Dermis blood vessel endothelial cell (primary cell): ENCODE results near the gene SYT6. TPM values are rescaled to one million over a fixed set of nuclear protein-coding genes. Genes with fewer than 3 reads are reported as not detected.

Source experiments
- DNase-seq: peaks from one replicate; pipeline ENCODE4 v3.0.0; 2010
- total RNA-seq: library from RNA; depleted of rRNA; stranded (reverse); fragments of >200 nt; gene quantifications from 2 replicates; pipeline ENCODE4 v1.2.3, GENCODE V29; 2014

The SYT6 gene
- not detected in 2 replicates for total RNA-seq

GRCh38 chr1:114153261-114154145, at the start of gene SYT6:
Gene SYT6, minus strand, starts transcription at chr1:114153869. Its CDS starts 97 bp downstream, at chr1:114153772.
- DNase-seq, result no peak

- no peak for DNase-seq
Observed at GRCh38 chr1:114201486-114201885, 47.8 kb upstream of the SYT6 start.

GRCh38 chr1:114199017-114199594, 45.4 kb upstream of the SYT6 start:
- DNase-seq, result no peak

DNA sequence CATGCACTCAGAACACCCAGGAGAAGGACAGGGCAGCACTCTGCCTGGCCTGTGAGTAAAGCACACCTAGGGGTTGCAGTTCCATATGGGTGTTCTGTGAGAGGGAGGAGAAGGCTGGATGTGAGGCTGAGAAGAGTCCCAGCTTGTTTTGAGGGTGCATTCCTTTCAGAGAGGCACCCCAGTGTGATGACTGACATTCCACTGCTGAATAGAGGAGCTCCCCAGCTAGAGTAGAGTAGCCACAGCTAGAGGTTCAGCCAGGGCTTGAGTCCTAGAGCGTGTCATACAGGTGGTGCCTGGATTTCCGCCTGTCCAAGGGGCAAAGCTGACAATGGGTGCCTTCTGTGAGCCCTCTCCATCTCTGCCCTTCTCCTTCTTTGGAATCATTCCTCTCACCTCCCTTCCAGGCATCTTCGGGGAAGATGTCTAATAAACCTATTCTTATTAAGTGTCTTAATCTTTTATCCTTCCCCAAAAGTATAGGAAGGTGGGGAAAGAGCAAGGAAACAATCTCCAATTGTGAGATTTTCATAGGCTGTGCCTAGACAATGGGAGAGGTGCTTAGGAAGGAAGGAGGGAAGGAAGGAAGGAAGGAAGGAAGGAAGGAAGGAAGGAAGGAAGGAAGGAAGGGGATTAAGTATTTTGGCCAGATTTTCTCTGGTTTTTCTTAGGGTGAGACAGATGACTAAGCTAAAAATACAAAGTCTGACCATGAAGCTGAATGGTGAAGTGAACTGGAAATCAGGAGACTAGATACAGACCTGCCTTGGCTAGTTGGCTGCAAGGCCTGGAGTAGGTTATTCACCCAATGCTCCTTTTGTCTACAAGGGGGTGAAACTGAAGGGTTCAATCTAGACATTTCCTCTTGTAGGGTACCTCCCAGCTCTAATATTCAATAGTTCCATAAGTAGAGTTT, 43.6 kb upstream of the SYT6 start:
- DNase-seq, result no peak

GRCh38 chr1:114195819-114196218, 42.1 kb upstream of the SYT6 start:
- no peak for DNase-seq

- no peak for DNase-seq
Observed at GRCh38 chr1:114192328-114192727, 38.7 kb upstream of the SYT6 start.

DNA sequence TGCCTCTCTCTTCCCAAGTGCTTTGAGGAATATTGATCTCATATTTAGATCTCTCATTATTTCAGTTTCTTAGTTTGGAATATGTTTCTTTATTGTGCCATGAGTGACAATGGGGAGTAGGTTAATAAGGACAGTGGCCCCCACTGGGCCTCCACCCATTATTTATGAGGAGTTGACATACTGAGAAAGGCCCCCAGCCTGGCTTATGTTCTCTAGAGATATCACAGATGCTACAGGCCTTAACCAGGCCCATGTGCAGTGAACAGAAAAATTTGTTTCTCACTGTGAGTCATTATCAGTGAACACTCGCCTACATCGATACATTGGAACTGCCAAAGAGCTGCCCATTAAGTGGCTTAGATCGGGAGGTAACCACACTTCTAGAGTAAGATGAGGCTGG, 35.7 kb upstream of the SYT6 start:
- no peak for DNase-seq

DNA sequence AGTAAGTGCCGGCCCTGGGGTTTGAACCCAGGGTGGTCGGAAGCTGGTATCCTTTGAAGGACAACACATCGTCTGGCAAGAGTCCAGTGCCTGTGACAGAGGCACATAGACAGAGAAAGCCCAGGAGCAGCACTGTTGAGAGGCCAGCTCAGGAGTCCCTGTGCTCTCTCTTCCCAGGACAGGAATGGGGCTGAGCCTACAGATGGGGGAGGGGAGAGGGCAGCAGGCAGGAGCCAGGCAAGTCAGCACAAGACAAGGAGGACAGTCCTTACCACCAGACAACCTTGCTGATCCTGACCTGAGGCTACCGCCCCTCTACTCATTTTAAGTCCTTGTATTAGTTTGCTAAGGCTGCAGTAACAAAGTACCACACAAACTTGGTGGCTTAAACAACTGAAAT, 27.7 kb upstream of the SYT6 start:
- DNase-seq, result no peak

DNA sequence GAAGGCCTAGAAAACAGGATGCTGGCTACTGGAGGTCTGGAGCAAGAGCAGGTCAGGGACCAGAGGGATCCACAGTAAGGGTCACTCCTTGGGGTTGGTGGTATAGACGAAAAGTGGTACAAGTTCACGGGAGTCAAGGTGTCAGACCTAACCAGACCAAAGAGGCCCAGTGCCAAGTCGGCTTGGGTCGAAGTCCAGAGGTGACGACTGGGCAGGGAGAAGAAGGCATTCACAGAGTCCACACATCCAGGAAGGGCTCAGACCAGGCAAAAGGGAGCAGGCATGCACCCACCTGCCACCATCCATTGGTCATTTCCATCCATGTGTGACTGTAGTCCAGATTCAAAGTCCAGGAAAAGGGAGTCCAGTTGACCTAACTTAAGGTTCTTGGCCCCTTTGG, 27.1 kb upstream of the SYT6 start:
- DNase-seq, result no peak

DNA sequence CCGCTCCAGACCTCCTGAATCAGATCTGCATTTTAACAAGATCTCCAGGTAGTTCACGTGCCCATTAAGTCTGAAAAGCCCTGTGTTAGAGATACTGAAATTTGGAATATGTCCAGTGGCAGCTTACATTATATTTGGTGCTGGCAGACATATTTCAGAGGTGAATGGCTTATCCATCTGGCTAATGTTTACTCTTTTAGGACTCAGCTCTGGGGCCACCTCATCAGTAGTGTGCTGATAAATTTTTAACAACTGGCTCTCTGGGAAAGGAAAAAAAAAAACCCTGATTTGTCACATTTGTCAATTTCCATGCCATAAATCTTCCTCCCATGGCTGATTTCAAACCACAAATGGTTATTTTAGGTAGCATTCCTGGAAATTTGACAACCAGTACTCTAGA, 25.3 kb upstream of the SYT6 start:
- no peak for DNase-seq

DNA sequence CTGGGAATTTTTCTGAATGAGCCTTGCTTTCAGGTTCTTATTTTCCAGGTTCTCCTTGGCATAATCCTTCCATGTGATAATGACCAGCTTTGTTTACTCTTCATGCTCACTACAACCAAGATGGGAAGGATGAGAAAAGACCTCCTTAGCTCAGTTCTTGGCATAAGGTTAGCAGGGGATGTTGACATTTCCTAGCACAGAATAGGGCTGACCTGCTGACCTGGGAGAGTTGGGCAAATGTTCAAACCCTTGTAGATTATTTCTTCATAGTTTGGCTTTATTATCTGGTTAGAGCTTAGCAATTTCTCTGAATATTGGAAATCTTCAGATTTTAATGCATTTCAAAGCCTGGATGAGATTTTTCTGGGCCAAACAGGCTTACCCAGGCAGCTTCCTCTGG, 23.6 kb upstream of the SYT6 start:
- DNase-seq, result no peak

- DNase-seq, result no peak
Observed at GRCh38 chr1:114176366-114176765, 22.7 kb upstream of the SYT6 start.

- no peak for DNase-seq
Observed at GRCh38 chr1:114173680-114174079, 20.0 kb upstream of the SYT6 start.

DNA sequence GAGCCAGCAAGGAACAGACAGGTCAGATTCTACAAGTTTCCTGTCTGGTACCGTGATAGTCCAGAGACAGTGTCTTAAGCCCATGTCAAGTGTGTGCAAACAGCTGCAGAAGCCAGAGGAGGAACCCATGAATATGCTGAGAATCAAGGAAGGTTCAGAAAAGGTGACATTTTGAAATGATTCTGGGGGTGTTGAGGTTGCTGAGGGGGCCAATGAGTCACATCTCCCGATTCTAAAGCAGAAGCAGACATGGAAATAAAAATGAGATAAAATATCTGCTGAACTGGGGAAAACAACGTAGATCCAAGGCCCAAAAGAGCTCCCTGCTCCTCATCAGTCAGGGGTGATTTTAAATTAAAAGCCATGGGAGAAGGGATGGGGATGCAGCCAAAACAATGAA, 15.8 kb upstream of the SYT6 start:
- DNase-seq, result no peak

DNA sequence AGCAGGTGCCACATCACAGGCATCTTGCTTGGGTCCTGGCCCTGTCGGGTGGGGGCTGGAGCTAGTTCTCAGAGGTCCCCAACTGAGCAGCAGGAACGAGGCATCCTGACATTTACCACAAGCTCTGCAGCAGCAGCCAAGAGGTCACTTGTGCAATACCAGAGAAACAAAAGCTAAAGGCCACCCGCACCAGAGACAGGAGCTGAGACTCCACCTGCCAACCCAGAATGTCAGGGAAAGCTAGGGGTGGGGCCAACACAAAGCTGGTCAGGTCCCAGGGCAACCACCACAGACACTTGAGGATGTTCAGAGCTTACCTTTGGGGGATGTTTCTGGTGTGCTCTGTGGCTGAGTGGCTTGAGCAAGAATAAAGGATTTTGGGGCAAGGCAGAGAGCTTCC, 13.6 kb upstream of the SYT6 start:
- DNase-seq, result no peak

DNA sequence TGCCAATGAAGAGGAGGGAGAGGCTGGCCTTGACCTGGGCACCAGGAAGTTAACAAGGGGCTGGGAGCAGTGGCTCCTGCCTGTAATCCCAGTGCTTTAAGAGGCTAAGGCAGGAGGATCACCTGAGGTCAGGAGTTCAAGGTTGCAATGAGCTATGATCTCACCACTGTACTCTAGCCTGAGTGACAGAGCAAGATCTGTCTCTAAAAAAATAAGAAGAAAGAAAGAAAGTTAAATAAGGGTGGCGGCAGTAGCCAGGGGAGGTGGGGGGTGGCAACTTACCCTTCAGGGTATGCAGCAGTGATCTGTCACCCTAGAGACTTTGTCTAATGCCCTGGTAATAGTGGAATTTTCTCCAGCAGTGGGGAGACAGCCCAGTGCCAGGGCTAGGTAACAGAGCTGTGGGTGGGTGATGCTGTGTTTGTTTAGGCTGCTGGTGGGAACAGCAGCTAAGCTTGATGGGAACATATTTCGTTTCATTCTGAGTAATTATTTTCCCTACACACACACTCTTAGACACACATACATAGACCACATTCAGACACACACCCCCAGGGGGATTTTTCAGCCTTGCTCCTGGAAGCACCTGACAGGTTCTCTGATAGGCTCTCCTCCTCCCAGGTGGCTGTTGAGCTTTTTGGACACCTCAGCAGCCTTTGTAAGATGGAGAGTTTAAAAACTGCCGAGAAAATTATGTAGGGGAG, 11.3 kb upstream of the SYT6 start:
- DNase-seq, result no peak

DNA sequence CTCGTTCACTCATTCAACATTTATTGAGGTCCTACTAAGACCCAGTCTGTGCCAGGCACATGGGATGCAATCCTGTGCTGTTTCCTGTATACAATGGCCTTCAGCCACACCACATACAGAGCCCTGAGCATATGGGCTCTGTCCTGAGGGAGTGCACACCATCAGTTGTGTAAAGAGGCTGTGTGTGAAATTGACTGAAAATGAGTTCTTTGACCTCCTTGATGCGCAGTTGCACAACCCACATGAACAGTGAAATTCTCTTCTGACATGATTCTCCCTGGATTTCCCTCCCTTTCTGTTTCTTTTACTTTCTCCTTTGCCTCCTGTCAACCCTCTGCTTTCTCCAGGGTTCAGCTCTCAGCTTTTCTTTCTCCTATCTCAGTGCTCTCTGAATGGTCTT, 6.3 kb upstream of the SYT6 start:
- DNase-seq, result no peak

DNA sequence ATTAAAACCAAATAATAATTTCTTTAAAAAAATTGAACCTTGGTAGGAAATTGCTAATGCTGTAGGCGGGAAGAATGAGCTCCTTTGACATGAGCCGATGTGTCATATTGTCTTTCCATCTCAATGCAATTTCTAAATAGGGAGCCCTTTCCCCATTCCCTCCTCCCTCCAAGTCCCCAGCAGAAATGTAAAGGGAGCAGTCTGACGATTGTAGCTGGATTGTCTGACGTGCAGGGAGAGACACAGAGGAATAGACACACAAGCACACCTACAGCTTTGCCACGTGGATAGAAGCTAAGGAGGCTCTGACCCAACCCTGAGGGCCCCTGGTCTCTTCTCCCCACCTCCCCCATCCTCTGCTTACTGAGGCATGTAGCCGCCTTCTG, 3.6 kb upstream of the SYT6 start:
- no peak for DNase-seq

GRCh38 chr1:114156538-114157274, 3.0 kb upstream of the SYT6 start:
- no peak for DNase-seq

DNA sequence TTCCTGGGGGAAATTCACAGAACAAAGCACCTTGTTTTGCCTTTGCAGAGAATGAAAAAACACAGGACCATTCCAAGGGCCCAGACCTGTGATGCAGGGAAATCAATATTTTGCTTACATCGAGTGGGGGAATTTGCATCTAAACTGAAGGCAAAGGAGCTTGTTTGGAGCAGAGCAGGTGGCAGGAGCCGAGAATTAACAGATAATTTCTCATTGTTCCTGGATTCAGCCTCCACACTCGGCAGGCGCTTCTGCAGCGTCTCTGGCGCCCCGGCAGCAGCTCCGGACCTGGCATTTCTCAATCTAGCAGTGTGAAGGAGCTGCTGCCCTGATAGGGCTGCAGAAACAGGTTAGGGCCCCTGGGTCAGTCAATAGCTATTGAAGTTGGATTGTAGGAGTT, 2.0 kb upstream of the SYT6 start:
- DNase-seq, result no peak

- DNase-seq, result peak; percentile 53
Observed at GRCh38 chr1:114154963-114155322, 1.3 kb upstream of the SYT6 start.
